ENCODE data around the gene EFCAB12.
"Not testable (repeated sequence)": the region's sequence is repeated elsewhere in the genome, so short reads cannot be mapped to it uniquely, and the experiment has no call there.

EFCAB12 gene

DNA sequence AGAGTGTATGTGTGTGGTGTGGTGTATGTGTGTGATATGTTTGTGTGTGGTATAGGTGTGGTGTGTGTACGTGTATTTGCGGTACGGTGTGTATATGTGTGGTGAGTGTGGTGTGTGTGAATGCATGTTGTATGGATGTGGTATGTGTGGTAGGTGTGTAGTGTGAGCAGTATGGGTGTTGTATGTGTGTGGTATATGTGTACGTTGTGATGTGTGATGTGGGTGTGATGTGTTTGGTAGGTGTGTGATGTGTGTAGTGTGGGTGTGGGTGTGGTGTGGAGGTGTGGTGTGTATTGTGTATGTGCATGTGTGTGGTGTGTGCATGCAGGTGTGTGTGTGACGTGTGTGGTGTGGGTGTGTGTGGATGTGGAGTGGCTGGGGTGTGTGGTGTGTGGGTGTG lies 58.7 kb downstream of the EFCAB12 start:
- no peak for DNase-seq (ENCODE audit: low read depth, low spot score)

DNA sequence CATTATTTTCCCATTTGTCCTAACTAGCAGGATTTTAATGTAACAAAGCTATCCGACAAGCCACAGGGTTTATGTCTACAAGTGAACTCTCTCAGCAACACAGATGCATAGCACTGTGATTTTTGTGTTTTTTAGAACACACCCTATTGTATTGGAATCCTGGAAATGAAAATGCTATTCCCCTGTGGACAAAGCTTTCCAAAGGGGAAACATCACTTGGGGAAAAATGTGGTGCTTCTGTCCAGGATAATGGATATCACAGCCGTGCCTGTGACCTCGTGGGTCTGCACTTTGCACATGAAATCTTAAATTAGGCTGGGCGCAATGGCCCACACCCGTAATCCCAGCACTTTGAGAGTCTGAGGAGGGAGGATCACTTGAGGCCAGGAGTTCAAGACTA lies 60.6 kb downstream of the EFCAB12 start:
- DNase-seq (ENCODE audit: low read depth, low spot score): no peak

DNA sequence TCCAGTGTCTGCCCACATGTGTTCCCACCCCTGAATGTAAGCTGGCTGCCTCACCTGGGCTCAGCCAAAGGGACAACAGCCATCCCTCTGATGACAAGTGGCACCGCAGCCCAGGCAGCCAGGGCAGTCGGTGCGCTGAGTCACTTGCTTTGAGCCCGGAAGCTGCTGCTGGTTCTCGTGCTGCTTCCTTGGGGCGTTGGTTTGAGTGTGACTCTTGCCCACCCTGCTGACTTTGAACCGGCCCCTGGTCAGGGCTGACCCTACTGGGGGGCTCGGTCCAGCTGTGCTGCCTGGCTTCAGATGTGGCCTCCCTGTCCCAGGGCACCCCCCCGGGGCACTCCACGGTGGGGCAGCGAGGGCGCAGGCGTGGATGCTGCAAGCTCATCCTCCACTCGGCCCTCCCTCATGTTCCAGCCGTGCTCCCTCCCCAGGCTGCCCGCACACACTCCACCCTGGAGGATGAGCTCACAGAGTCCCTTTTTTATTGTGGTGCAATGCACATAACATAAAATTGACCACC lies 62.1 kb downstream of the EFCAB12 start:
- no peak for DNase-seq (ENCODE audit: low read depth, low spot score)

DNA sequence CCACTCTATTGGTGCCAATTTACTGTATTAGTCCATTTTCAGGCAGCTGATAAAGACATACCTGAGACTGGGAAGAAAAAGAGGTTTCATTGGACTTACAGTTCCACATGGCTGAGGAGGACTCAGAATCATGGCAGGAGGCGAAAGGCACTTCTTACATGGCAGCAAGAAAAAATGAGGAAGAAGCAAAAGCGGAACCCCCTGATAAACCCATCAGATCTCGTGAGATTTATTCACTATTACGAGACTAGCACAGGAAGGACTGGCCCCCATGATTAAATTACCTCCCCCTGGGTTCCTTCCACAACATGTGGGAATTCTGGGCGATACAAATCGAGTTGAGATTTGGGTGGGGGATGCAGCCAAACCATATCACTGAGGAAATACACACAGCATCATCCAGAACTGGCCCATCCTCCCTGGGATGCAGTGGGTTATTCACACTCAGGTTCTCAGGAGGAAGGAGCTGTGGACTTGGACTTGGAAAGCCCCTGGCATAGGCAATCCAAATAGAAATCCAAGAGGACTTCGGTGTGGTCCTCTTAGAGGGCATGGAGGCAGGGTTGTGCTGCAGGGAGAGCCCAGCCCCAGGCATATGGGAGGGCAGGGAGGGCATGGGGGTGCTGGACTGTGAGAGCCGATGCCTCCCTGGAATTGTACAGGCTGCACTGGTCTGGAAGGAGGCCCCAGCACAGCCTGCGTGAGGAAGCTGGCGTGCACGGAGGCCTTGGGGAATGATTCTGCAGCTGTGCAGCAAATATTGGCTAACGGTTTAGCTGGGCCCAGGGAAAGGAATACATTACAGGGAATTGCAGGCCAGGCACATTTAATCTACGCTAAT lies 62.9 kb downstream of the EFCAB12 start:
- no peak for DNase-seq (ENCODE audit: low read depth, low spot score)

DNA sequence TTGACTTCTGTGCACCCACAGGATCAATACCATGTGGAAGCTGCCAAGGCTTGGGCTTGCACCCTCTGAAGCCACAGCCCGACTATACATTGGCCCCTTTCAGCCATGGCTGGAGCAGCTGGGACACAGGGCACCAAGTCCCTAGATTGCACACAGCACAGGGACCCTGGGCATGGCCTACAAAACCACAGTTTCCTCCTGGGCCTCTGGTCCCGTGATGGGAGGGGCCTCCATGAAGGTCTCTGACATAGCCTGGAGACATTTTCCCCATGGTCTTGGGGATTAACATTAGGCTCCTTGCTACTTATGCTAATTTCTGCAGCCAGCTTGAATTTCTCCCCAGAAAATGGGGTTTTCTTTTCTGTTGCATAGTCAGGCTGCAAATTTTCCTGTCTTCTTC lies 63.6 kb downstream of the EFCAB12 start:
- not testable (repeated sequence) for DNase-seq (ENCODE audit: low read depth, low spot score)

DNA sequence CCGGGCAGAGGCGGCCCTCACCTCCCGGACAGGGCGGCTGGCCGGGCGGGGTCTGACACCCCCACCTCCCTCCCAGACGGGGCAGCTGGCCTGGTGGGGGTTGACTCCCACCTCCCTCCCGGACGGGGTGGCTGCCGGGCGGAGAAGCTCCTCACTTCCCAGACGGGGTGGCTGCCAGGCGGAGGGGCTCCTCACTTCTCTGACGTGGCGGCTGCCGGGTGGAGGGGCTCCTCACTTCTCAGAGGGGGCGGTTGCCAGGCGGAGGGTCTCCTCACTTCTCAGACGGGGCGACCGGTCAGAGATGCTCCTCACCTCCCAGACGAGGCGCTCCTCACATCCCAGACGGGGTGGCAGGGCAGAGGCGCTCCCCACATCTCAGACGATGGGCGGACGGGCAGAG lies 65.1 kb downstream of the EFCAB12 start:
- DNase-seq (ENCODE audit: low read depth, low spot score): not testable (repeated sequence)

DNA sequence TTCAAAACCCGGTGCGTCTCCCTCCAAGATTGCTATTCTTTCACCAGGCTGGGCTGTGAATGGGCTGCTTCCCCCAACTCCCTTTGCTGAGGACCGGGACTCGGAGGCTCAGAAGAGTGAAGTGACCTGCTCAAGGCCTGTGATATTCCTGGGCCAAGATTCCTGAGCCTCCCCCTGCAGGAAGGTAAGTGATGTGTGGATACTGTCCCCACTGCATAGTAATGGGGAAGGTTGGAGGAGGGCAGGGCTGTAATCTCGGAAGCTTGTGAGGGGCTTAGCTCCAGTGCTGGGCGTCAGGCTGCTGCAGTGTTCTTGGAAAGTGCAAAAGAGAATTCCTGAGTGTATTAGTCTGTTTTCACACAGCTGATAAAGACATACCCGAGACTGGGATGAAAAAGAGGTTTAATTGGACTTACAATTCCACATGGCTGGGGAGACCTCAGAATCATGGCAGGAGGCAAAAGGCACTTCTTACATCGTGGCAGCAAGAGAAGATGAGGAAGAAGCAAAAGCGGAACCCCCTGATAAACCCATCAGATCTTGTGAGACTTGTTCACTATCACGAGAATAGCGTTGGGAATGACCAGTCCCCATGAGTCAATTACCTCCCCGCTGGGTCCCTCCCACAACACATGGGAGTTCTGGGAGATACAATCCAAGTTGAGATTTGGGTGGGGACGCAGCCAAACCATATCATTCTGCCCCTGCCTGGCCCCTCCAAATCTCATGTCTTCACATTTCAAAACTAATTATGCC lies 67.6 kb downstream of the EFCAB12 start:
- no peak for DNase-seq (ENCODE audit: low read depth, low spot score)

DNA sequence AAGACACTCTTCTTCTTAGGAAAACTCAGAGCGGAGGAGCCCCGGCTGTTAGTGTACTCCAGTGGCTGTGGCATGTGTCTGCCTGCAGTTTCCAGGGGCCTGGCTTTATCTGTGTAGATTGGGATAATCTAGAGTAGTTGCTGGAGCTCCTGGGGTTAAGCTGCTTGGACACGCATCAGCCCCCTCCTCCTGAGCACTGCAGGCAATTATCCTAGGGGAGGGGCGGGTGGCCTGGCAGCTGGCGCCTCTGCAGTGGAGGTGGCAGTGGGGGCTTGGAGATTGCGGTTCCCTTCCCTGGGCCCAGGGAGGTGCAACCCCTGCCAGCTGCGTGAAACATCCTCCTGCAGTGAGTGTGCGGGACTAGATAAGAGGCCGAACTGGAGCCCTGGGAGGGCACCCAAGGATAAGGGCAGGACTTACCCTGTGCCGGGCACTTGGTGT lies 68.2 kb downstream of the EFCAB12 start:
- no peak for DNase-seq (ENCODE audit: low read depth, low spot score)

DNA sequence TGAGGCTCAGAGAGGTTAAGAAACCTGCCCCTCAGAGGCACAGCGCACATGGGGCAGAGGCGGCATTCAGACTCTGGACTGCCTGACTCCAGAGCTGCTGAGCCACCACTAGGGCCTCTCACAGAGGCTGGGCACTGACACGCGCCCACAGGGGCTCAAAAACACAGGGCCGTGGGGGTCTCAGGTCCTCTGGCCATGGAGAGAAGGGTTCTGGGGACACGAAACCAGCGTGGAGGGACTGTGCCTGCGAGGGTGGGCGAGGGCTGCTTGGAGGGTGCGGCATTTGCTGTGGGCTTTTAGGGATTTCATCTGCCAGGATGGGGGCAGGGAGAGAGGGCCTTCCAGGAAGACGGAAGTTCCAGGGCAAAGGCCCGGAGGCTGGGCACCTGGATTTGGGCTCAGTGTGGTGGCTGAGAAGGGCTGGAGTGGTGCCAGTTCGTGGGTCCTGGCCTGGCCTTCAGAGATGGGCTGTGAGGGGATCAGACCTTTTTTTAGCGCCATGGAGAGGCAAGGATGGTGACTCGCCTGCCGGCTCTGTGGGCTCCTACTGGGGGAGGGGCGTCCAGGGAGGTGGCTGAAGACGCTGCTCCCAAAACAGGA lies 69.6 kb downstream of the EFCAB12 start:
- no peak for DNase-seq (ENCODE audit: low read depth, low spot score)

DNA sequence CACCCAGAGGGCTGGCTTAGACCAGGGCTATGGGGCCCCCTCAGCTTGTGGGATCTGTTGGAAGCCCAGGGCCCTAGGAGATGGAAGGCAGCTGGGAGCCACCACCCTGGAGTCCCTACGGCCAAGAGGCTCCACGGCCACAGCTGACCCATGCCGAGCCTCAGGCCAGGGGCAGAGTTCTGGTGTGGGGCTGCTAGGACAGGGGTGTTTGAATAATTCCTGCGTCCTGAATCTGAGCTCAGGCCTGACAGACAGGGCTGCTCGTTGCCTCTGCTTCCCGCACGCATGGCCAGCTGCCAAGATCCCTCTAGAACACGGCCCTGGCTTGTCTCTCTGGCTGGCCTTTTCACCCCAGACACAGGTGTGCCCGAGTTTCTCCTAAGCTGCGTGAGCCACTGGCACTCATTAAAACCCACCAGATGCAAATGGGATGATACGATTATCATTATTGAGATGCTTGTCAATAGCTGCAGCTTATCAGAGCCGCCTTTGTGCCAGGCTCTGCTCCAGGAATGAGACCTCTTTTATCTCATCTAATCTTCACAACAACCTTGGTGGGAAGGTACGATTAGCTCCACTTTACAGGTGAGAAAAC lies 70.2 kb downstream of the EFCAB12 start:
- DNase-seq (ENCODE audit: low read depth, low spot score): no peak

DNA sequence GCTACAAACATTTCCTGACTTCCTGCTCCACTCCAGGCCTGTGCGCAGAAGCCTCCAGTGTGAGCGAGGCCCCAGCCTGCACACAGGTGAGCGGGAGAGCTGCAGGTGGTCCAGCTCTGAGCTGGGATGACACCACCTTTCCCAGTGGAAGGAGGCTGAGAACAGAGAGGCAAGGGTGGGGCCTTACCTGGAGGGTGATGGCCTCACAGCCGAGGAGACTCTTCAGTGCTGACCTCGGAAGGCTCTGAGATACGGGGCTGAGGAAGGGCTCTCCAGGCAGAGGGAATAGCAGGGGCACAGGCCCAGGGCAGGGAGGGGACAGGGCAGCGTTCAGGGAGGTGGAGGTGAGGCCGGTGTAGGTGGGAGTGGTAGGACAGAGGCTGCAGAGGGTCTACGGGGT lies 70.8 kb downstream of the EFCAB12 start:
- DNase-seq (ENCODE audit: low read depth, low spot score): no peak

DNA sequence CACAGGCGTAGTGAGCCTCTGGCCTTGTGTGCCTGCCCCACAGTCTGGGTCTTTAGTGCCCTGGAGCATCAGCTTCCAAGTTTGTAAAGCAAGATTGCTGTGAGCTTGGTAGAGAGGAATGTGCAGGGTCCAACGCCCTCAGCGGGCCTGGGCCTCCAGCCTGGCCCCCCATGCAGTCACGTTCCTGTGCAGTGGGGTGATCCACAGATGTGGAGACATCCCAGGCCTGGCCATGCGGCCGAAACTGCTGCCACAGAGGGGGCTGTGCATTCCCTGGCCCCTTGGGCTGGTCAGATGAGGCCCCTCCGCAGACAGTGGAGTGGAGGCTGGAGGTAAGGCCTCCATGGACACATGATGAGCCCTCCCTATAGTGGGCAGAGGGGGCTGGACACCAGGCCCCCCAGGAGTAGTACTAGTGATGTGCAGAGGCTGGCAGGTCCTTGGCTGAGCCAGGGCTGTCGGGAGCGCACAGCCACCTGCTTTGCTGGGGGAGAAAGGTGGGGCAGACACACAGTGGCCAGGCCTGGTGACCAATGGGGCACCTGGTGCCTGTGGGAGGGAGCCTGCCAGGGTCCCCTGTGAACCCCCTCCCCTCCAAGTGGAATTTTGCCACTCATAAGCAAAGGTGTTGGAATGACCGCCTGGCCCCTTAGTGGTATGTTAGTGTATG lies 71.5 kb downstream of the EFCAB12 start:
- no peak for DNase-seq (ENCODE audit: low read depth, low spot score)

DNA sequence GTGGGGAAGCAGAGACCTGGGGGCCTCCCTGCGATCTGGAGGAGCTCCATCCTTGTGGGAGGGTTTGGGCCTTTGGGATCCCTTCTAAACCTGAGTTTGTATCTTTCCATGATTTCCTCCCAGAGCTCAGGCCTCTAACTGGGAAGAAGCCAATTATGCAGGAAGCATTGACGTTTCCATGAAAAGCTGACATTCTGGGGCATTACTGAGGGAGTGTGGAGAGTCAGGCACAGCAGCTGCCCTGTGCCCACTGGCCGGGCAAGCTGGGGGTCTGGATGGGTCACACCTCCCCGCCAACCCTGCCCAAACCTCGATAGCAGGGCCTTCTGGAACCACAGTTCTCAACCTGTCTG lies 74.9 kb downstream of the EFCAB12 start:
- DNase-seq (ENCODE audit: low read depth, low spot score): no peak

DNA sequence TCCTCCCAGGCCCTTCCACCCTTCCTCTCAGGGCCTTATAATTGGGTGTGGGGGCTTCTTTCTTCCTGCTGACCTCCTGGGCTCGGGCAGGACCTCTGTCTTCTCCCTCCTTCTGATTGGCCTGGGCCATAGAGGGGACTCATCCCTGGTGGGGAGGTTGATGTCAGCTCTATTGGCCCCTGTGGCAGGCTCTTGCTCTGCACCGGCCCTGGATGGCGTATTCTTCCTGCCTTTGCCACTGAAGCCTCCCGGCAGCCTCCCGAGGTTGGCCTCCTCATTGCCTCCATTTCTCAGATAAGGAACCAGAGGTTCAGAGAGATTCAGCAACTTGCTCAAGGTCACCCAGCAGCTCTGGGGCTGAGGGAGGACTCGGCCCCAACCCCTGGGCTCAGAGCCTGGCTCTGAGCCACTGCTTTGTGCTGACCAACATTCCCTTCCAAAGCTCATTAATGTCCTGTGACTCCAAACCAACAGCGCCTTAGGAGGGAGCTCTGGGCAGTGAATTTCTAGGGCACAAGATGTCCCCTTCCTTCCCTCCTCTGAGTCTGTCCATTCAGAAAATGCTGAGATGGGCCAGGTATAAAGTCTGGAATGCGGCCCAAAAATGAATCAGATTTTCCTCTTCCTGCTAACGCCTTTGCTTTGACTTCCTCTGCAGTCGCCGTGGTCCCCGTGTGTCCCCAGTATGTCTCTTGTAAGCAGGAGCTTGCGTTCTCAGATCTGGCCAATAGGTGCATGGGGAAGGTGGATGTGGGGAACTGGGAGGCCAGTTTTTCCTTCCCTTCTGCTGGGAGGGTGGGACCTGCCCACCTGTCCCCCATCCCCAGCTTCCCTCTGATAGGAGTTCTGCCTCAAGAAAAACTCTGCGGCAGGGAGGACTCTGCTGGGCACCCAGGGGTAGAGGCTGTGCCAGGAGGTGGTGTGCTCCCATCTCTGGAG lies 75.5 kb downstream of the EFCAB12 start:
- DNase-seq (ENCODE audit: low read depth, low spot score): no peak

DNA sequence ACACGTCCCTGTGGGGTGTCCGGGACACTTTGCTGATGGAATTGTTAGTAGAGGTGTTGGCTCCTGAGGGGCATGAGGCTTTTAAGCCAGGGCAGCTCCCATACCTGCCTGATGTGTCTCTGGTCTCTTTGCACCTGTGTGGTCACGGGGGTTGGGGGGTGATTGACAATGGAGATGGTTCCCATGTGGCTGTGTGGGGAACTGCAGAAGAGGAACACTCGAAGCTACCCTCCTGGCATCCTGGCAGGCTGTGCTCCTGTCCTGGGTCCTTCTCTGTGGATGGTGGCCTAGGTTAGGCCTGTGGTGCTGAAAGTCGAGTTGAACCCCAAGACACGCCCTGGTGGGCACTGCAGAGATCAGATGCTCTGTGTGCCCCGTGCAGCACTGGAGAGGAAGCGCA lies 76.4 kb downstream of the EFCAB12 start:
- DNase-seq (ENCODE audit: low read depth, low spot score): no peak
